ENCODE data around the gene SETD1A. TPM values are rescaled to one million over a fixed set of nuclear protein-coding genes. Genes with fewer than 3 reads are reported as not detected.
A peak's percentile ranks its signal among the peaks of the same experiment; 100 is the strongest.

The SETD1A gene
- polyA plus RNA-seq, 3 donors from 2014 or later = 1.8 to 2.4 TPM; not detected in 1

DNA sequence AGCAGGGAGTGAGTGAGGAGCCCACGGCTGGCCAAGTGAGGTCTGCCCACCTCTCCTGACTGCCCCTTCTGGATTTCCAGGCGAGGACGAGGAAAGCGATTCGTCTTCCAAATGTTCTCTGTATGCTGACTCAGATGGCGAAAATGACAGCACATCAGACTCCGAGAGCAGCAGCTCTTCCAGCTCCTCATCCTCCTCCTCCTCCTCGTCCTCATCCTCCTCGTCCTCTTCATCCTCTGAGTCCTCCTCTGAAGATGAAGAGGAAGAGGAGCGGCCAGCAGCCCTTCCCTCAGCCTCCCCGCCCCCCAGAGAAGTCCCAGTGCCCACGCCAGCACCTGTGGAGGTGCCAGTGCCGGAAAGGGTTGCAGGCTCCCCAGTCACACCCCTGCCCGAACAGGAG, 13.7 kb downstream of the SETD1A start:
- Mint-ChIP-seq H3K27me3 (ENCODE audit: low read depth in 3 of 3) (peaks cover 0 to 10% (median 4%) of the 10 kb centered on the region in 3 donors), H3K36me3 (peaks cover 29 to 54% (median 34%) of the 10 kb centered on the region in 3 donors), H3K27ac (no peak overlapping the region), H3K4me3 (no peak overlapping the region), H3K9me3 (no peaks in the 10 kb centered on the region), H3K4me1 (peaks cover 0 to 6% of the 10 kb centered on the region in 2 donors)
- DNase-seq = no peak

DNA sequence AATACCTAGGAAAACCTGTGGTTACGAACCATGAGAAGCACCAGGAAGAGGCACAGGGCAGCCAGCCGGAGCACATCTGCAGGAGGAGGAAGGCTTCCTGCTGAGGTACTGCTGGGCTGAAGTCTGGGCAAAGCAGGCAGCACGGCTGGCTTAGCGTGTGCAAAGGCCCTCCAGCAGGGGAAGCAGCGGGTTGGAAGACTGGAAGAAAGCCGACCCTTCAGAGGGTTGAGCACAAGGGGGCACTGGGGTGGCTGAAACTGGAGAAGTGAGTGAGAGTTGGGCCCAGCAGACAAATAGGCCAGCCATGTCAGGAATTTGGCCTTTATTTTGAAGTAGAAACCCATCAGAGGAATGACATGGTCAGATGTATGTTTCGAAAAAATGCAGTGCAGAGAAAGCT, 15.3 kb downstream of the SETD1A start:
- H3K27ac Mint-ChIP-seq = no peak overlapping the region
- H3K27me3 Mint-ChIP-seq (ENCODE audit: low read depth in 3 of 3) = peaks cover 0 to 8% (median 0%) of the 10 kb centered on the region in 3 donors
- no peak overlapping the region for H3K4me3 Mint-ChIP-seq
- no peak for DNase-seq
- peaks cover 28 to 52% (median 37%) of the 10 kb centered on the region in 3 donors for H3K36me3 Mint-ChIP-seq
- H3K9me3 Mint-ChIP-seq = no peaks in the 10 kb centered on the region
- peaks cover 0 to 6% of the 10 kb centered on the region in 2 donors for H3K4me1 Mint-ChIP-seq

DNA sequence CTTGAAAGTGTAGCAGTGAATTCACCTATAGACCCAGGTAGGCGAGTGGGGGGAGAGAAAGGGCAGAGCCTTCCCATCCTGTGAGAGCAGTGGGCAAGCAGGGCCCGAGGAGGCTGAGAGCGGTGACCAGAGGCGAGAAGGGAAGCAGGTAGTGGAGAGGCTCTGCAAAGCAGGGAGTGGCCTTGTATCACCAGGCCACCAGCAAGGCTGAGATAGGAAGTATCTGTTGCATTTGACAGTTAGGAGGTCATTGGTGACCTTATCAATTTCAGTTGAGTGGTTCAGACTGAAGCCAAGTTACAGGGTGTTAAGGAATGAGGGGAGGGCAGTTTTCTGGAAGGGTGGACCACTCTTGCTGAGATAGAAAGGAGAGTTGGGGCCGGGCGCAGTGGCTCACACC, 16.8 kb downstream of the SETD1A start:
- peaks cover 3 to 6% of the 10 kb centered on the region in 2 donors for H3K4me1 Mint-ChIP-seq
- H3K27ac Mint-ChIP-seq = peak overlapping the region in 1 of 6 donors; percentile 74
- no peaks in the 10 kb centered on the region for H3K9me3 Mint-ChIP-seq
- H3K36me3 Mint-ChIP-seq = peaks cover 22 to 50% (median 32%) of the 10 kb centered on the region in 3 donors
- no peak overlapping the region for H3K4me3 Mint-ChIP-seq
- peaks cover 0 to 8% (median 0%) of the 10 kb centered on the region in 3 donors for H3K27me3 Mint-ChIP-seq (ENCODE audit: low read depth in 3 of 3)
- no peak for DNase-seq

DNA sequence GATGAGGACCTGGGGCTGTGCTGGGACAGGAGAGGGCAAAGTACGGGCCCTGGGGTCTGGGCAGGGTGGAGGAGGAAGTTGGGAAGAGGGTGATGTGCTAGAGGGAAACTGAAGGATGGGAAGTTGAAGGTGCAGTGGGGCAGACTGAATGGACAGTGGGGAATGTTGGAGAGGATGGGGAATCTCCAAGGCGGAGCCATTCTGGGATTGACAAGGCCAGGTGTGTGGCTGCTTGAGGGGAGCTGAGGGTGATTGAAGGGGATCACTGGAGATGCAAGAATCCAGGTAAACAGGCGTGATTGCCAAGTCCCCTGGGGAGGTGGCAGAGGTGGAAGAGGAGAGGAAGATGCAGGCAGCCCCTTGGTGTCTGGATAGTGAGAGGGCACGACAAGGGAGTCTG, 18.9 kb downstream of the SETD1A start:
- Mint-ChIP-seq H3K4me1 (peaks cover 3 to 6% of the 10 kb centered on the region in 2 donors), H3K9me3 (no peaks in the 10 kb centered on the region), H3K4me3 (no peak overlapping the region), H3K36me3 (peaks cover 16 to 38% (median 23%) of the 10 kb centered on the region in 3 donors), H3K27ac (peak overlapping the region in 1 of 6 donors; percentile 23), H3K27me3 (ENCODE audit: low read depth in 3 of 3) (peaks cover 0 to 8% (median 1%) of the 10 kb centered on the region in 3 donors)
- no peak for DNase-seq

DNA sequence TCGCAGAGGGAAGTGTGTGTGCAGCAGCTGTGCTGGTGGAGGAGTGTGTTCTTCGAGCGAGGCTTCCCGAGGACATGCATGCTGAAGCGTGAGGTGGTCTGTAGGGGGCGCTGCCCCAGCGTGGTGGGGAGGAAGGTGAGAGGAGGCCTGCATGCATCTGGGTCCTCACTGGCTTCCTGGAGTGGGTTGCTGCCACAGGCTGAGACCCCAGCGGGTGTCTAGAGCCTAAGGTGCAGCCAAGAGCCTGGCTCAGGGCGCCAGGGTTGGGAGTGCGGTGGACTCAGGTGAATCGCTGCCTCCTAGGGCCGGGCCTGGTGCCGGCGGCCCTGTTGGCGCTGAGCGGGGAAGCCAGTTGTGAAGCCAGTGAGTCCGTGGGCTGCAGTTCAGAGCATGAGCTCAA, 19.9 kb downstream of the SETD1A start:
- peaks cover 3 to 6% of the 10 kb centered on the region in 2 donors for H3K4me1 Mint-ChIP-seq
- no peak overlapping the region for H3K4me3 Mint-ChIP-seq
- no peaks in the 10 kb centered on the region for H3K9me3 Mint-ChIP-seq
- H3K36me3 Mint-ChIP-seq = peaks cover 16 to 33% (median 19%) of the 10 kb centered on the region in 3 donors
- peak overlapping the region in 3 of 6 donors; percentile 41 to 49 (median 49) for H3K27ac Mint-ChIP-seq
- H3K27me3 Mint-ChIP-seq (ENCODE audit: low read depth in 3 of 3) = peaks cover 0 to 9% (median 2%) of the 10 kb centered on the region in 3 donors
- no peak for DNase-seq

DNA sequence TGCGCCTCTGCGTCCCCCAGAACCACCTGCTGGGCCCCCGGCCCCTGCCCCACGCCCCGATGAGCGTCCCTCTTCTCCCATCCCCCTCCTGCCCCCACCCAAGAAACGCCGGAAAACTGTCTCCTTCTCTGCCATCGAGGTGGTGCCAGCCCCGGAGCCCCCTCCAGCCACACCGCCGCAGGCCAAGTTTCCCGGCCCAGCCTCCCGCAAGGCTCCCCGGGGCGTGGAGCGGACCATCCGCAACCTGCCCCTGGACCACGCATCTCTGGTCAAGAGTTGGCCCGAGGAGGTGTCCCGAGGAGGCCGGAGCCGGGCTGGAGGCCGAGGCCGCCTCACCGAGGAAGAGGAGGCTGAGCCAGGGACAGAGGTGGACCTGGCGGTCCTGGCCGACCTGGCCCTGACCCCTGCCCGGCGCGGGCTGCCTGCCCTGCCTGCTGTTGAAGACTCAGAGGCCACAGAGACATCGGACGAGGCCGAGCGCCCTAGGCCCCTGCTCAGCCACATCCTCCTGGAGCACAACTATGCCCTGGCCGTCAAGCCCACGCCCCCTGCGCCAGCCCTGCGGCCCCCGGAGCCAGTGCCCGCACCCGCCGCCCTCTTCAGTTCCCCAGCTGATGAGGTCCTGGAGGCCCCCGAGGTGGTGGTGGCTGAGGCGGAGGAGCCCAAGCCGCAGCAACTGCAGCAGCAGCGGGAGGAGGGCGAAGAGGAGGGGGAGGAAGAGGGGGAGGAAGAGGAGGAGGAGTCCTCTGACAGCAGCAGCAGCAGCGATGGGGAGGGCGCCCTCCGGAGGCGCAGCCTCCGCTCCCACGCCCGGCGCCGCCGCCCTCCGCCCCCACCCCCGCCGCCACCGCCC, 21.8 kb downstream of the SETD1A start:
- peaks cover 0 to 4% (median 3%) of the 10 kb centered on the region in 3 donors for H3K27me3 Mint-ChIP-seq (ENCODE audit: low read depth in 3 of 3)
- no peak overlapping the region for H3K4me3 Mint-ChIP-seq
- DNase-seq = no peak
- H3K36me3 Mint-ChIP-seq = peaks cover 5 to 18% (median 5%) of the 10 kb centered on the region in 3 donors
- H3K4me1 Mint-ChIP-seq = peaks cover 0 to 3% of the 10 kb centered on the region in 2 donors
- no peak overlapping the region for H3K27ac Mint-ChIP-seq
- H3K9me3 Mint-ChIP-seq = no peaks in the 10 kb centered on the region

DNA sequence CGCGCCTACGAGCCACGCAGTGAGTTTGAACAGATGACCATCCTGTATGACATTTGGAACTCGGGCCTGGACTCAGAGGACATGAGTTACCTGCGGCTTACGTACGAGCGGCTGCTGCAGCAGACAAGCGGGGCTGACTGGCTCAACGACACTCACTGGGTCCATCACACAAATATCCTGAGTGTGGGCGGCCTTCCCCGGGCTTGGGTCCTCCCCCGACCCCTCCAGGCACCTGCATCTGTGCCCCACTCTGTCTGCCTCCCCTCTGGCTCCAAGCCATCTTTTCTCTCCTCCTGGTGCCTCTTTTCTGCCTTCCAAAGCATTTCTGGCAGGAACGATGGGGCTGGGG, 22.4 kb downstream of the SETD1A start:
- peaks cover 0 to 4% (median 3%) of the 10 kb centered on the region in 3 donors for H3K27me3 Mint-ChIP-seq (ENCODE audit: low read depth in 3 of 3)
- H3K9me3 Mint-ChIP-seq = no peaks in the 10 kb centered on the region
- peaks cover 0 to 3% of the 10 kb centered on the region in 2 donors for H3K4me1 Mint-ChIP-seq
- H3K27ac Mint-ChIP-seq = no peak overlapping the region
- no peak for DNase-seq
- H3K36me3 Mint-ChIP-seq = peaks cover 3 to 16% (median 4%) of the 10 kb centered on the region in 3 donors
- no peak overlapping the region for H3K4me3 Mint-ChIP-seq

DNA sequence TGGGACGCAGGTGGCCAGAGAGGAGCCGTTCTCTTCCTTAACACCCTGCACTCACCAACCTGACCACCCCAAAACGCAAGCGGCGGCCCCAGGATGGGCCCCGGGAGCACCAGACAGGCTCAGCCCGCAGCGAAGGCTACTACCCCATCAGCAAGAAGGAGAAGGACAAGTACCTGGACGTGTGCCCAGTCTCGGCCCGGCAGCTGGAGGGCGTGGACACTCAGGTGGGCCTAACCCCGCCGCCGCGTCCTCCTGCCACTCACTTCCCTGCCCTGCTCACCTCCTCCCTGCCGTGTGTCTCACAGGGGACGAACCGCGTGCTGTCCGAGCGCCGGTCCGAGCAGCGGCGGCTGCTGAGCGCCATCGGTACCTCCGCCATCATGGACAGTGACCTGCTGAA, 22.9 kb downstream of the SETD1A start:
- peaks cover 0 to 3% of the 10 kb centered on the region in 2 donors for H3K4me1 Mint-ChIP-seq
- no peaks in the 10 kb centered on the region for H3K9me3 Mint-ChIP-seq
- H3K4me3 Mint-ChIP-seq = no peak overlapping the region

DNA sequence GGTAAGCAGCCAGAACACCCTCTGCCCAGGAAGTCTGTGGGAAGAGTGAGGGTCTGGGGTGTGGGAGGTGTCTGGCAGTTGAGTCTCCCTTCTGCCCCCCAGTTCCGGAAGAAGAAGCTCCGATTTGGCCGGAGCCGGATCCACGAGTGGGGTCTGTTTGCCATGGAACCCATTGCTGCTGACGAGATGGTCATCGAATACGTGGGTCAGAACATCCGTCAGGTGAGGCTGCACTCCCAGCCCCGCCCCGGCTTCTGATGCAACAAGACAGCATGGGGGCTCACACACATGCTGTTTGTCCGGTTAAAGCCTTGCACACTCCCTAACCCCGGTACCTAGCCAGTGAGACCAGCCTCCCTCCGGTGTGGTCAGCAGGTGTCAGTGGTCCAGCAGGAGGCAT, 23.4 kb downstream of the SETD1A start:
- no peak for DNase-seq
- H3K4me3 Mint-ChIP-seq = no peak overlapping the region
- peaks cover 0 to 3% of the 10 kb centered on the region in 2 donors for H3K4me1 Mint-ChIP-seq
- H3K27me3 Mint-ChIP-seq (ENCODE audit: low read depth in 3 of 3) = peaks cover 0 to 4% (median 3%) of the 10 kb centered on the region in 3 donors
- H3K27ac Mint-ChIP-seq = no peak overlapping the region
- no peaks in the 10 kb centered on the region for H3K9me3 Mint-ChIP-seq
- H3K36me3 Mint-ChIP-seq = peaks cover 3 to 12% (median 4%) of the 10 kb centered on the region in 3 donors

More for the DNA sequence above, 22.9 kb downstream of the SETD1A start:
- peak overlapping the region in 1 of 6 donors; percentile 42 for H3K27ac Mint-ChIP-seq
- peaks cover 0 to 4% (median 3%) of the 10 kb centered on the region in 3 donors for H3K27me3 Mint-ChIP-seq (ENCODE audit: low read depth in 3 of 3)
- peaks cover 3 to 16% (median 4%) of the 10 kb centered on the region in 3 donors for H3K36me3 Mint-ChIP-seq
- DNase-seq = no peak

DNA sequence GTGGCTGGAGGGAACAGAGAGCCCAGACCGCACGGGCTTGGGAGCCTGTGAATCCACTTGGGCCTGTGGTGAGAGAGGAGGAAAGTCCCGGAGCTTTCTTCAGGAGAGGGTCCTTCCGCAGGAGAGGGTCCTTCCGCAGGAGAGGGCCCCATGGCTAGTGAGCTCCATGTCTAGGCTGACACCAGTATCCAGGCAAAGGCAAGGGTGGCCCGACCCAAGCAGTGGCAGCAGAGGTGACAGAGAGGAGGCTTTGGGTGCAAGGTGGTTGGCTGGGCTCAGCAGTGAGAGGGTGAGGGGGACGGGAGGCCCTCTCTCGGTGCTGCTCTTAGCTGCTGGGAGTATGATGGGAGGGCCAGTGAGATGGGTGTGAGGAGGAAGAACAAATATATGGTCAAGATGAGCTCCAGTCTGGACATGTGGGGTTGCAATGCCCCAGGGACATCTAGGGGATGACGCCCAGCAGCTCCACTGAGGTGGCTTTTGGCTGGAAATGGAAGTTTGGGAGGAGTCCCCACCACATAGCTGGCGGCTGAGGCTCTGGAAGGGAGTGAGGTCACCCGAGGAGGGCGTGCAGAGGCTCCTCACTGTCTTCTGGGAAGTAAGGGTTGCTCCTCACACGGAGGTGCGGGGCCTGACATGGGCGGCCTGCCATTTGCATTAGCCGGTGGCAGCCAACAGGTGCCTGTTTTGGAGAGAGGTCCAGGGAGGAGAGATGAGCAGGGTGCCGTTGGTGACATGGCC, 25.2 kb downstream of the SETD1A start:
- H3K27me3 Mint-ChIP-seq (ENCODE audit: low read depth in 3 of 3) = peaks cover 0 to 4% (median 3%) of the 10 kb centered on the region in 3 donors
- no peaks in the 10 kb centered on the region for H3K9me3 Mint-ChIP-seq
- peak overlapping the region in 1 of 6 donors; percentile 65 for H3K27ac Mint-ChIP-seq
- no peak for DNase-seq
- H3K4me1 Mint-ChIP-seq = peaks cover 0 to 3% of the 10 kb centered on the region in 2 donors
- no peak overlapping the region for H3K4me3 Mint-ChIP-seq
- H3K36me3 Mint-ChIP-seq = peaks cover 0 to 3% (median 0%) of the 10 kb centered on the region in 3 donors

DNA sequence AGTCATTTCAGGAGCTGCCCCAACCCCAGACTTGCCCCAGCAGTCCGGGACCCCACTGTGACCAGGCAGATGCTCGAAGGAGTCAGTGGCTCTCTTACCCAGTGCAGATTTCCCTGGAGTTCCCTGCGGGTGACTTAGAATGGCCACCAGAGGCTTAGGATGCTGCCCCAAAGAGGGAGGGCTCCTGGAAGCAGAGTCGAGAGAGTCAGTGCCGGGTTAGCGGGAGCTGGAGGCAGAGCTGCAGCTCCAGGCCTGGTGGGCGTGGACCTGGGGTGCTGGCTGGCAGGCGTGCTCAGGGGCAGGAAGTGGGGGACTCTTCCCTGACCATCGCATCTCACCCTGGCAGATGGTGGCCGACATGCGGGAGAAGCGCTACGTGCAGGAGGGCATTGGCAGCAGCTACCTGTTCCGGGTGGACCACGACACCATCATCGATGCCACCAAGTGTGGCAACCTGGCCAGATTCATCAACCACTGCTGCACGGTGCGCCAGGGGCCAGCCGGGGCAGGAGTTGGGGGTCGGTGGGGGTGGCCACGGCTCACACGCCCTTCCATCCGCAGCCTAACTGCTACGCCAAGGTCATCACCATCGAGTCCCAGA, 25.8 kb downstream of the SETD1A start:
- Mint-ChIP-seq H3K36me3 (peaks cover 0 to 3% (median 0%) of the 10 kb centered on the region in 3 donors), H3K27me3 (ENCODE audit: low read depth in 3 of 3) (peaks cover 0 to 4% (median 3%) of the 10 kb centered on the region in 3 donors), H3K9me3 (no peaks in the 10 kb centered on the region), H3K4me1 (peaks cover 0 to 3% of the 10 kb centered on the region in 2 donors), H3K27ac (no peak overlapping the region), H3K4me3 (no peak overlapping the region)
- DNase-seq = no peak

DNA sequence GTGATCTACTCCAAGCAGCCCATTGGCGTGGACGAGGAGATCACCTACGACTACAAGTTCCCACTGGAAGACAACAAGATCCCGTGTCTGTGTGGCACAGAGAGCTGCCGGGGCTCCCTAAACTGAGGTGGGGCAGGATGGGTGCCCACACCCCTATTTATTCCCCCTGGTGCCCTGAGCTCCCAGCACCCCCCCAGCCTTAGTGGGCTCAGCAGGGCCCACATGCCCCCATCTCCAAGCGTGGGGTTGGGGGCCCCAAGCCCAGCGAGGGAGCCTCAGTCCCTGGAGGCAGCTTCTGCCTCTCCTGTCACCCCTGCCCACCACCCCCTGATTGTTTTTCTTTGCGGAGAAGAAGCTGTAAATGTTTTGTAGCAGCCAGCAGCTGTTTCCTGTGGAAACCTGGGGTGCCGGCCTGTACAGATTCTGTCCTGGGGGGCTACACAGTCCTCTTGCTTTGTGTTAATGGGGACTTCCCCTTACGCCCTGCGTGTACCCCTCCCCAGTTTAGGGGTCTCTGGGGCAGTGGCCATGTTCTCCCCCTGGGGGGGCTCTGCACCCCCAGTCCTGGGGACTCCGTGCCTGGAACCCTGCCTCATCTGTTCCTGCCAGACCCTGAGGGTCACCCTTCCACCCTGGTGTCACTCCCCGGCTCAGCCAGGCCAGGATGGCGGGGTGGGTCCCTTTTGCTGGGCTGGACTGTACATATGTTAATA, 26.5 kb downstream of the SETD1A start:
- H3K4me1 Mint-ChIP-seq = no peaks in the 10 kb centered on the region
- no peak overlapping the region for H3K27ac Mint-ChIP-seq
- no peaks in the 10 kb centered on the region for H3K36me3 Mint-ChIP-seq
- H3K27me3 Mint-ChIP-seq (ENCODE audit: low read depth in 3 of 3) = peaks cover 0 to 4% (median 3%) of the 10 kb centered on the region in 3 donors
- H3K9me3 Mint-ChIP-seq = no peaks in the 10 kb centered on the region
- no peak overlapping the region for H3K4me3 Mint-ChIP-seq
- DNase-seq = no peak
